Measurements from ENCODE around the gene ZFPM1. TPM values are rescaled to one million over a fixed set of nuclear protein-coding genes. Genes with fewer than 3 reads are reported as not detected.

The ZFPM1 gene
- total RNA-seq, 1 experiment from 2014 or later: 14.6 TPM

DNA sequence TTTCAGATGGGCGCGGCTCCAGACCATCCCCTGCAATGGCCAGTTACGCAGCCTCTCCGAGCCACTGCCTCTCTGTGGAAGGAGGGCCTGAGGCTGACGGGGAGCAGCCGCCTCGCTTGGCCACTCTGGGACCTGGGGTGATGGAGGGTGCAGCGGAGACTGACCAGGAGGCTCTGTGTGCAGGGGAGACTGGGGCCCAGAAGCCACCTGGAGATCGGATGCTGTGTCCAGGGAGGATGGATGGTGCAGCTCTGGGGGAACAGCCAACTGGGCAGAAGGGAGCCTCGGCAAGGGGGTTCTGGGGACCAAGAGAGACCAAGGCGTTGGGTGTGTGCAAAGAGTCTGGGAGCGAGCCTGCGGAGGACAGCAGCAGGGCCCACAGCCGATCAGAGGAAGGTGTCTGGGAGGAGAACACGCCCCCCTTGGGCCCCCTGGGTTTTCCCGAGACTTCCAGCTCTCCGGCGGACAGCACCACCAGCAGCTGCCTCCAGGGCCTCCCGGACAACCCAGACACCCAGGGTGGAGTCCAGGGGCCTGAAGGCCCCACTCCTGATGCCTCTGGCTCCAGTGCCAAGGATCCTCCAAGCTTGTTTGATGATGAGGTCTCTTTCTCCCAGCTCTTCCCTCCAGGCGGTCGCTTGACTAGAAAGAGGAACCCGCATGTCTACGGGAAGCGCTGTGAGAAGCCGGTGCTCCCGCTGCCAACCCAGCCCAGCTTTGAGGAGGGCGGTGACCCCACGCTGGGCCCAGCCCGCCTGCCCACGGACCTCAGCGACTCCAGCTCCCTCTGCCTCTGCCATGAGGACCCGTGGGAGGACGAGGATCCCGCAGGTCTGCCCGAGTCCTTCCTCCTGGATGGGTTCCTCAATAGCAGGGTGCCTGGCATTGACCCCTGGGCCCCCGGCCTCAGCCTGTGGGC is 17.4 kb upstream of the ZFPM1 start:
- peaks cover 0 to 4% of the 10 kb centered on the region in 2 experiments; a peak in 2 of 4 replicates for H3K4me1 ChIP-seq (ENCODE audit: control insufficient read depth in 1 of 2, insufficient read depth in 2 of 2, low read length in 2 of 2)
- ChIA-PET RAD21 (ENCODE audit: low non-redundant PET in 1 of 2, low total read pairs in 2 of 2, uncharacterized antibody in 2 of 2, unreplicated experiment in 2 of 2) (interaction anchor here in 1 of 2 experiments (0.8 kb wide), 1 partner anchor 647 kb away, joined by 8 read pairs; no protein-coding TSS in a partner anchor), CTCF (interaction anchor here (1.0 to 2.1 kb wide), 2 partner anchors 148 to 151 kb away, joined by 3 to 20 read pairs; no protein-coding TSS in a partner anchor), POLR2A (interaction anchor here (0.8 kb wide), 1 partner anchor 148 kb away, joined by 3 read pairs; no protein-coding TSS in a partner anchor)
- H3K27ac ChIP-seq (ENCODE audit: low read depth, low read length): no peak overlapping the region
- no peak overlapping the region for H2AFZ ChIP-seq (ENCODE audit: low read depth, low read length, poor library complexity, severe bottlenecking)
- H3K79me2 ChIP-seq (ENCODE audit: insufficient read depth, low read length): no peaks in the 10 kb centered on the region
- no peak overlapping the region for H3K4me2 ChIP-seq (ENCODE audit: low read length)
- H3K4me3 ChIP-seq (replicated peaks in 1 of 2; ENCODE audit: low read depth in 1 of 2, low read length in 2 of 2): no peak overlapping the region
- no peak for DNase-seq (ENCODE audit: low read depth, low spot score)
- no peak overlapping the region for H3K9ac ChIP-seq (ENCODE audit: low read length)
- TF ChIP-seq POLR2AphosphoS5 (IDR thresholded peaks at IDR 0.05; ENCODE audit: low read depth, low read length) (0 out of 2 replicates have a peak, but pooled peaks have one; percentile 6), TCF7L2 (IDR thresholded peaks at IDR 0.05; ENCODE audit: borderline replicate concordance, extremely low read depth, insufficient read depth, insufficient read length) (no peak)
- H4K20me1 ChIP-seq (ENCODE audit: insufficient read depth): no peaks in the 10 kb centered on the region
- H3K36me3 ChIP-seq (ENCODE audit: control insufficient read depth in 1 of 2, insufficient read depth in 2 of 2, low read length in 2 of 2): no peaks in the 10 kb centered on the region
- no peaks in the 10 kb centered on the region for H3K27me3 ChIP-seq (ENCODE audit: insufficient read depth, low read length)
- no peak for ATAC-seq
- intact Hi-C loops (cut with micrococcal nuclease): loop anchor here (5.0 kb wide), 1 partner anchor 453 kb away; no protein-coding TSS in a partner anchor
- H3K9me2 ChIP-seq (ENCODE audit: insufficient read depth): no peaks in the 10 kb centered on the region
- no TSS peak for BruUV-seq (replicated peaks)
- no peaks in the 10 kb centered on the region for H3K9me3 ChIP-seq (ENCODE audit: control insufficient read depth in 1 of 2, insufficient read depth in 1 of 2, low read depth in 1 of 2, low read length in 2 of 2)

DNA sequence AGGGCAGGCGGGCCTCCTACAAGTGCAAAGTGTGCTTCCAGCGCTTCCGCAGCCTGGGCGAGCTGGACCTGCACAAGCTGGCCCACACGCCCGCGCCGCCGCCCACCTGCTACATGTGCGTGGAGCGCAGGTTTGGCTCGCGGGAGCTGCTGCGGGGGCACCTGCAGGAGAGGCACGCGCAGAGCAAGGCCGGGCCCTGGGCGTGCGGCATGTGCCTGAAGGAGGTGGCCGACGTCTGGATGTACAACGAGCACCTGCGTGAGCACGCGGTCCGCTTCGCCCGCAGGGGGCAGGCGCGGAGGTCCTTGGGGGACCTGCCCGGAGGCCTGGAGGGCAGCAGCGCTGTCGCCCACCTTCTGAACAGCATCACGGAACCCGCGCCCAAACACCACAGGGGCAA is 16.3 kb upstream of the ZFPM1 start:
- Histone ChIP-seq H3K27me3 (ENCODE audit: insufficient read depth, low read length) (no peaks in the 10 kb centered on the region), H3K79me2 (ENCODE audit: insufficient read depth, low read length) (no peaks in the 10 kb centered on the region), H3K27ac (ENCODE audit: low read depth, low read length) (no peak overlapping the region; the same call in 1 of the 2 replicates), H4K20me1 (ENCODE audit: insufficient read depth) (no peaks in the 10 kb centered on the region), H3K36me3 (ENCODE audit: control insufficient read depth in 1 of 2, insufficient read depth in 2 of 2, low read length in 2 of 2) (no peaks in the 10 kb centered on the region), H3K4me3 (replicated peaks in 1 of 2; ENCODE audit: low read depth in 1 of 2, low read length in 2 of 2) (no peak overlapping the region), H3K9ac (ENCODE audit: low read length) (no peak overlapping the region), H3K4me2 (ENCODE audit: low read length) (no peak overlapping the region), H3K4me1 (ENCODE audit: control insufficient read depth in 1 of 2, insufficient read depth in 2 of 2, low read length in 2 of 2) (peaks cover 0 to 4% of the 10 kb centered on the region in 2 experiments; a peak in 2 of 4 replicates), H3K9me2 (ENCODE audit: insufficient read depth) (no peaks in the 10 kb centered on the region), H3K9me3 (ENCODE audit: control insufficient read depth in 1 of 2, insufficient read depth in 1 of 2, low read depth in 1 of 2, low read length in 2 of 2) (no peaks in the 10 kb centered on the region), H2AFZ (ENCODE audit: low read depth, low read length, poor library complexity, severe bottlenecking) (no peak overlapping the region)
- ChIA-PET CTCF (interaction anchor here (1.0 to 2.8 kb wide), 8 partner anchors 11 to 476 kb away, joined by 3 to 46 read pairs (median 10); partner anchors contain the start of gene ZFPM1), RAD21 (ENCODE audit: low non-redundant PET in 1 of 2, low total read pairs in 2 of 2, uncharacterized antibody in 2 of 2, unreplicated experiment in 2 of 2) (interaction anchor here (0.6 to 1.6 kb wide), 3 partner anchors 21 to 150 kb away, joined by 3 to 7 read pairs (median 6); no protein-coding TSS in a partner anchor), POLR2A (no interaction called here)
- no peak for DNase-seq (ENCODE audit: low read depth, low spot score)
- intact Hi-C loops (cut with micrococcal nuclease): loop anchor here (1.0 to 5.0 kb wide), 3 partner anchors 149 to 454 kb away; no protein-coding TSS in a partner anchor
- ATAC-seq: no peak; the same call in 1 of the 2 replicates
- no TSS peak for BruUV-seq (replicated peaks)
- TF ChIP-seq, protein P1, sequence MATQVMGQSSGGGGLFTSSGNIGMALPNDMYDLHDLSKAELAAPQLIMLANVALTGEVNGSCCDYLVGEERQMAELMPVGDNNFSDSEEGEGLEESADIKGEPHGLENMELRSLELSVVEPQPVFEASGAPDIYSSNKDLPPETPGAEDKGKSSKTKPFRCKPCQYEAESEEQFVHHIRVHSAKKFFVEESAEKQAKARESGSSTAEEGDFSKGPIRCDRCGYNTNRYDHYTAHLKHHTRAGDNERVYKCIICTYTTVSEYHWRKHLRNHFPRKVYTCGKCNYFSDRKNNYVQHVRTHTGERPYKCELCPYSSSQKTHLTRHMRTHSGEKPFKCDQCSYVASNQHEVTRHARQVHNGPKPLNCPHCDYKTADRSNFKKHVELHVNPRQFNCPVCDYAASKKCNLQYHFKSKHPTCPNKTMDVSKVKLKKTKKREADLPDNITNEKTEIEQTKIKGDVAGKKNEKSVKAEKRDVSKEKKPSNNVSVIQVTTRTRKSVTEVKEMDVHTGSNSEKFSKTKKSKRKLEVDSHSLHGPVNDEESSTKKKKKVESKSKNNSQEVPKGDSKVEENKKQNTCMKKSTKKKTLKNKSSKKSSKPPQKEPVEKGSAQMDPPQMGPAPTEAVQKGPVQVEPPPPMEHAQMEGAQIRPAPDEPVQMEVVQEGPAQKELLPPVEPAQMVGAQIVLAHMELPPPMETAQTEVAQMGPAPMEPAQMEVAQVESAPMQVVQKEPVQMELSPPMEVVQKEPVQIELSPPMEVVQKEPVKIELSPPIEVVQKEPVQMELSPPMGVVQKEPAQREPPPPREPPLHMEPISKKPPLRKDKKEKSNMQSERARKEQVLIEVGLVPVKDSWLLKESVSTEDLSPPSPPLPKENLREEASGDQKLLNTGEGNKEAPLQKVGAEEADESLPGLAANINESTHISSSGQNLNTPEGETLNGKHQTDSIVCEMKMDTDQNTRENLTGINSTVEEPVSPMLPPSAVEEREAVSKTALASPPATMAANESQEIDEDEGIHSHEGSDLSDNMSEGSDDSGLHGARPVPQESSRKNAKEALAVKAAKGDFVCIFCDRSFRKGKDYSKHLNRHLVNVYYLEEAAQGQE (IDR thresholded peaks at IDR 0.05; ENCODE audit: low read depth): no peak
- TF ChIP-seq CEBPB (IDR thresholded peaks at IDR 0.05; ENCODE audit: low read depth) (no peak), RAD21 (IDR thresholded peaks at IDR 0.05; ENCODE audit: low read depth) (no peak), SIN3A (IDR thresholded peaks at IDR 0.05; ENCODE audit: low read depth) (no peak), TCF7L2 (IDR thresholded peaks at IDR 0.05; ENCODE audit: borderline replicate concordance, extremely low read depth, insufficient read depth, insufficient read length) (no peak), POLR2AphosphoS5 (IDR thresholded peaks at IDR 0.05; ENCODE audit: low read depth, low read length) (no peak), JUND (IDR thresholded peaks at IDR 0.05) (no peak), FOSL1 (IDR thresholded peaks at IDR 0.05; ENCODE audit: low read depth) (no peak), YY1 (IDR thresholded peaks at IDR 0.05; ENCODE audit: extremely low read depth, insufficient replicate concordance, low read depth, low read length) (no peak), POLR2A (IDR thresholded peaks at IDR 0.05; ENCODE audit: borderline replicate concordance, extremely low read depth, insufficient read depth, insufficient read length) (no peak), SRF (IDR thresholded peaks at IDR 0.05; ENCODE audit: low read depth) (no peak), ZFX (IDR thresholded peaks at IDR 0.05) (no peak)

Data from HCT116 (cell line).